ENCODE data around the gene TUBB2B.

GRCh38 chr6:3266170-3266569 is 38.7 kb upstream of the TUBB2B start:
- TF ChIP-seq, protein P1, sequence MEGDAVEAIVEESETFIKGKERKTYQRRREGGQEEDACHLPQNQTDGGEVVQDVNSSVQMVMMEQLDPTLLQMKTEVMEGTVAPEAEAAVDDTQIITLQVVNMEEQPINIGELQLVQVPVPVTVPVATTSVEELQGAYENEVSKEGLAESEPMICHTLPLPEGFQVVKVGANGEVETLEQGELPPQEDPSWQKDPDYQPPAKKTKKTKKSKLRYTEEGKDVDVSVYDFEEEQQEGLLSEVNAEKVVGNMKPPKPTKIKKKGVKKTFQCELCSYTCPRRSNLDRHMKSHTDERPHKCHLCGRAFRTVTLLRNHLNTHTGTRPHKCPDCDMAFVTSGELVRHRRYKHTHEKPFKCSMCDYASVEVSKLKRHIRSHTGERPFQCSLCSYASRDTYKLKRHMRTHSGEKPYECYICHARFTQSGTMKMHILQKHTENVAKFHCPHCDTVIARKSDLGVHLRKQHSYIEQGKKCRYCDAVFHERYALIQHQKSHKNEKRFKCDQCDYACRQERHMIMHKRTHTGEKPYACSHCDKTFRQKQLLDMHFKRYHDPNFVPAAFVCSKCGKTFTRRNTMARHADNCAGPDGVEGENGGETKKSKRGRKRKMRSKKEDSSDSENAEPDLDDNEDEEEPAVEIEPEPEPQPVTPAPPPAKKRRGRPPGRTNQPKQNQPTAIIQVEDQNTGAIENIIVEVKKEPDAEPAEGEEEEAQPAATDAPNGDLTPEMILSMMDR (IDR thresholded peaks at IDR 0.05 in 2 of 3, conservative IDR thresholded peaks at IDR 0.05 in 1 of 3; ENCODE audit: borderline replicate concordance in 1 of 3, insufficient read depth in 1 of 3, low read depth in 2 of 3, low read length in 2 of 3) = no peak
- no peak for TF ChIP-seq POLR2AphosphoS5 (IDR thresholded peaks at IDR 0.05; ENCODE audit: low read depth, low read length)
- TF ChIP-seq POLR2A (IDR thresholded peaks at IDR 0.05; ENCODE audit: borderline replicate concordance, extremely low read depth, insufficient read depth, insufficient read length) = no peak

All from HCT116 (cell line).